GM19324 (cell line): Measurements from ENCODE around the gene CDKN1B.

ENCODE experiments used
- ATAC-seq: cut with Tn5 transposase; IDR thresholded peaks from one replicate; pipeline ENCODE4 v1.9.1; 2021; ENCODE audit warnings: mild to moderate bottlenecking, moderate library complexity; ENCODE audit not compliant: unreplicated experiment, low FRiP score

CDKN1B gene

DNA sequence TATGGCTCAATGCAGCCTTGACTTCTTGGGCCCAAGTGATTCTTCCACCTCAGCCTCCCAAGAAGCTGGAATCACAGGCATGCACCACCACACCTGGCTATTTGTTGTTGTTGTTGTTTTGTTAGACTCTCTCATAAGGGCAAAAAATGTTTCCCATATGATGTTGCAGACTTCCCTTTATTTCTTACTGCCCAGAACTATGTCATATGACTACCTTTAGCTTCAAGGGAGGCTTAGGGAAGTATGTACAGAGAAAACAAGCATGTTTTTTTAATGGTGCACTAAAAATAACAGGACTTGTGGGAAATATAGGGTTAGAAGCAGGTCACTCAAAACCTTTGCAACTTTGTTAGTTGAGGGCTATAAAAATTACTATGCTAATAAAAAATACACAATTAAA, 16.9 kb upstream of the CDKN1B start:
- no peak for ATAC-seq

DNA sequence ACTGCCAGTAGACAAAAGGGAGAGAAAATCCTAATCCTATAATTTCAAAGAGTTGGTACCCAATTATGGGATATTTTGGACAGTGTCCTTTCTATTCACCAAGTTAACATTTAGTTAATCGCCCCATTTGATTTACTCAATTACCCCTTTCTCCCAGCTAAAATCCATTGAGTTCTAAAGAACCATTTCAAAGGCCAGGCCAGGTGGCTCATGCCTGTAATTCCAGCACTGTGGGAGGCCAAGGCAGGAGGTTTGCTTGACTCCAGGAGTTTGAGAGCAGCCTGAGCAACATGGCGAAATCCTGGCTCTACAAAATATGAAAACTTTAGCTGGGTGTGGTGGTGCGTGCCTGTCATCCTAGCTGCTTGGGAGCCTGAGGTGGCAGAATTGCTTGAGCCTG, 15.7 kb upstream of the CDKN1B start:
- ATAC-seq = no peak

DNA sequence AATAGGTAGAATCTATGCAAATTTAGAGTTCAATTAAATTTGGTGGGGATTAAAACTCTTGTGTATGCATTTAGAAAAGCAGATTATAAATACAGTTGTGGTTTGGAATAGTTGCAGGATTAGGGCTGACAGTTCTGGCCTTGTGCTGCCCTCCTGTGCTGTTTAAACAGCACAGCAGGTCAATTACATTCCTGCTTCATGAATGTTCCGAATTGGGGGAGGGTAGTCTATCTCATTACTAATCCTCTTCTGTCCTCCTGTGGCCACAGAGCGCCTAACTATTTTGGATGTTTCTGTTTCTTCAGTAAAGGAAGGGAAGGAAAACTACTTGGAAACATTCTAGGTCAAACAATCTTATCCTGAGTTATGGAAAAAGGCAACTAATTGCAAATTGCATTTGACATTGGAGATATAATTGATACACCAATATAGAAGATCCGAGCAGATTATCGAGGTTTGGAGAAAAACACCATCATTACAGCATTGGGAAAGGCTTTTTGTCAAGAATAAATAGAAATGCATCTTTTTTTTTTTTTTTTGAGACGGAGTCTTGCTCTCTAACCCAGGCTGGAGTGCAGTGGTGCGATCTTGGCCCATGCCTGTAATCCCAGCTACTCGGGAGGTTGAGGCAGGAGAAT, 12.5 kb upstream of the CDKN1B start:
- peak; percentile 65 for ATAC-seq

DNA sequence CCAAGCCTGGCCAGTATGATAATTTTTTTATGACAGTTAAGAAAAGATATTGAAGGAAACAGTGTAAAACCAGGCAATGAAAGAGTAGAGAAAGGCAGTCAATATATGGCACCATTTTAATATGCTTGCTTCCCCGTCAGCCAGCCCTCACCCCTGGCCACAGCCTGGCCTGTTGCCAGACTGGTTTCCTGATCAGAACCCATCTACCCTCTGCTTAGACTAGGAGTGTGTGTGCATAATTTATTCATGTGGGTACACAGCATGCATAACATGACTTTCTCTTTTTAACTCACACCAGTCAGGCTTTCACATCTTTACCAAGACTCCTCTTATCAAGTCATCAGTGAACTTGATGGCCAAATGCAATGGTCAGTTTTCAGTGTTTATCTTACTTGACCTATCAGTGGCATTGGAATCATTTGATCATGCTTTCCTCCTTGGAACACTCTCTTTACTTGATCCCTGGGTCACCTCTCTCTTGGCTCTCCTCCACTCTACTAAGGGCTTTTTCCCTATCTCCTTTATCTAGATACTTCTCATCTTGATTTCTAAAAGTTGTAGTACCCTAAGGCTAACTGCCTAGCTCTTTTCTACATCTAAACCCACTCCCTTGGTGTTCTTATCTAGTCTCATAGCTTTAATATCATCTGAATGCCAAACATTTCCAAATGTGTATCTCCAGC, 11.2 kb upstream of the CDKN1B start:
- no peak for ATAC-seq

DNA sequence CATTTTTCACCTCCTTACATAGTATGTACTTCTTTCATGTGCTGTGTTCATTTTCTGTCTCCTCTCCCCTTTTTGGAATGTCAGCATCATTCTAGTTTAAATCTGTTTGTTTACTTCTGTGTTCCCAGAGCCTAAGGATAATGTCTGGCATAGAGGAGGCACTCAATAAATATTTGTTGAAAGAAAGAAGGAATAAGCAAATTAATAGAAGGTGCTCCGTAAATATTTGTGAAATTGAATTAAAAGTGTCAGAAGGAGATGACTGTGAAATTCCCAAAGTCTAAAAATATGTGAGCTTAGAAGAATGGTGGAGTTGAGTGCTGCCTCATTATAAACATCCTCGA, 3.3 kb upstream of the CDKN1B start:
- ATAC-seq = no peak

DNA sequence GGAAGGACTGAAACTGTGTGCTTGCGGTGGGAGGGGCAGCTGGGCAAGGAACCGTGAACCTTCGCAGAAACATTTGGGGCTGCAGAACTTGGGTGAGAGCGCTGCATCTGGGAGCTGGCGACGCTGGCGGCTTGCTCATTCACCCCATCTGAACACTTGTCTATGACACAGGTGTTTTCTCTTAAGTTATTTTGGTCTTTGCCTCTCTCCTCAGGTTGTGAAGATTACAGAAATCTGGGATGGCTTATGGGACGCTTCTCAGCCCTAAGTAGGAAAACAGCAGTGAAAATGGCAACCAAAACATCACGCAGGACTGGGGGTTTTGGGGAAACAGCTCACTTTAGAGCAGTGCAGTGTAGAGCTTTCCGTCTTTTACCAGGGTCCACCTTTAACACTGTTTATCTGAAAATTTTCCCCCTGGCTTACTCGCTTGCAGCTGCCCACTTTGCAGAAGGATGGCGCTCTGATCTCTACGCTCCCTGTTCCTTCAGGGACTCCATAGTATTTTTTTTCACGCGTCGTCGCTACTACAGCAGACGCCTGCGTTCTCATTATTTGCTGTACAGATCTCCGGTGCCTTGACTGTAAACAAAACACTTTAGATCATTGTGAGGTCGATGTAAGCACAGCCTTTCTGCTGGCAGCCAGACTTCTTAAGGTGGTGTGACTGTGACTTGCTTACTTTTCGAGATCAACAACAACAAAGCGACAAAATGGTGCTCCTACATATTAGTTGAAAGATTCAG, 2.7 kb upstream of the CDKN1B start:
- peak; percentile 25 for ATAC-seq

DNA sequence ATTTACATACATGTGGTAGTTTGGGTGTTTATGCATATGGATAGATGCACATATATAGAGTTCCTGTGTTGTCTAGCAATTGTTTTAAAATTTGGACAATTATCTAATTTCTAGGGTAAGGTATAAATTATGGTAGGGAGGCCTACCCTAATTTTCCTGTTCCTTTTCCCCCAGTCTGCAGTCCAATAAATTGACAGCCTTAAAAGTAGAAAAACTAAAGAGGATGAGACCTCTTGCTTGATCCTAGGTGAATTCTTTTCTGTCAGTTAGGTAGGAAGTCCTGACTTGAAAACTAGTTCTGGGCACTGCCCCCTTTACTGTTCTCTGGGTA, 2.1 kb upstream of the CDKN1B start:
- no peak for ATAC-seq

DNA sequence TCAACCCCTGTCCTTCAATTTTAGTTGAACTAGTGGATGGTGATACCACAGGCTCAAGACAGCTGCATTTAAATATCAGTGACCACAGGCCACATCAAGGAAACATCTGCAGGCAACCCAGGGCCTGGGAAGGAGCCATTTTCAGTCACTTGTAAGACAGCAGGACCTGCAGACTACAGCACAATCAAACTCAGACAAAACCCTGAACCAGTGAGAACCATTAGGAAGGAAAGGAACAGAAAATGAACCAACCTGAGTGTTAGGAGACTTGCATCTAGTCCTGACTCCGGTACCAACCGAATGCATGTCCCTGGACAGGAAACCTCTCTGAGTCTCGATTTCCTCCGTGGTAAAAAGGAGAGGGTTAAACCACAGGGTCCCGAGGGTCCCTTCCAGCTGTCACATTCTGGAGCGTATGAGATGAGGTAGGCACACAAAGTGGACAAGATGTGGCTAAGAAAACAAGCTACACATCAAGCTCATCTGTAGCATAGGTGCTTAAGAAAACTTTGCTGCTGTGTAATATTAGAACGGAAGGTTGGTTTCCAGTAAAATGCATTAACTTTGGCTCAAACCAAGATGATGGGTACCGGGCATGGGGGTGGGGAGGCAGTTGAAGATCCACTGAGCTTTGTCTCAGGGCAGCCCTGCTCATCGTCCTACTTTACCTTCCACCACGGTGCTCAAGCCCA, 1.6 kb upstream of the CDKN1B start:
- ATAC-seq = peak; percentile 23

DNA sequence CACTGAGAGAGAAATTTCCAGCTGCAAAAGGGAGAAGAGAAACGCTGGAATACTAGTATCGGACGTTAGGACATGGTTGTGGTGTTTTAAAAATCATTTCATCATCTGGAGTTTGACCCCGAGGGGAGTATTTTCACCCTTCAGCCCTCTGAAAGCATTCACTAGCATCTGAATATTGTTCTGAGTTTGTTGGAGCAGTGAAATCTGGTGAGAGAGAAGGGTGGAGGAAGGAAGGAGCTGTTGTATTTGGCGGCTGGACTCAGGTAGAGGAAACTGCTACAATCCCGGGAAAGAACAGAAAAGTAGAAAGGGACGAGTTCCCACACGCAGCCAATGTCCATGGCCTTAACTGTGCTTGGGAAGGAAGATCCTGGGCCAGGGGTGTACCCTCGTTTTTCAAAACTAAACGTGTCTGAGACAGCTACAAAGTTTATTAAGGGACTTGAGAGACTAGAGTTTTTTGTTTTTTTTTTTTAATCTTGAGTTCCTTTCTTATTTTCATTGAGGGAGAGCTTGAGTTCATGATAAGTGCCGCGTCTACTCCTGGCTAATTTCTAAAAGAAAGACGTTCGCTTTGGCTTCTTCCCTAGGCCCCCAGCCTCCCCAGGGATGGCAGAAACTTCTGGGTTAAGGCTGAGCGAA, 896 bp upstream of the CDKN1B start:
- no peak for ATAC-seq

DNA sequence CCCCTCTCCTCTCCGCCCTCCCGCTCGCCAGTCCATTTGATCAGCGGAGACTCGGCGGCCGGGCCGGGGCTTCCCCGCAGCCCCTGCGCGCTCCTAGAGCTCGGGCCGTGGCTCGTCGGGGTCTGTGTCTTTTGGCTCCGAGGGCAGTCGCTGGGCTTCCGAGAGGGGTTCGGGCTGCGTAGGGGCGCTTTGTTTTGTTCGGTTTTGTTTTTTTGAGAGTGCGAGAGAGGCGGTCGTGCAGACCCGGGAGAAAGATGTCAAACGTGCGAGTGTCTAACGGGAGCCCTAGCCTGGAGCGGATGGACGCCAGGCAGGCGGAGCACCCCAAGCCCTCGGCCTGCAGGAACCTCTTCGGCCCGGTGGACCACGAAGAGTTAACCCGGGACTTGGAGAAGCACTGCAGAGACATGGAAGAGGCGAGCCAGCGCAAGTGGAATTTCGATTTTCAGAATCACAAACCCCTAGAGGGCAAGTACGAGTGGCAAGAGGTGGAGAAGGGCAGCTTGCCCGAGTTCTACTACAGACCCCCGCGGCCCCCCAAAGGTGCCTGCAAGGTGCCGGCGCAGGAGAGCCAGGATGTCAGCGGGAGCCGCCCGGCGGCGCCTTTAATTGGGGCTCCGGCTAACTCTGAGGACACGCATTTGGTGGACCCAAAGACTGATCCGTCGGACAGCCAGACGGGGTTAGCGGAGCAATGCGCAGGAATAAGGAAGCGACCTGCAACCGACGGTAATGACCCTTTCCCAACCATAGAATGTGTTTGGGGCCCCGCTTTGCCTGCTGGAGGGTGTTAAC, 615 bp downstream of the CDKN1B start:
- peak; percentile 12 for ATAC-seq

DNA sequence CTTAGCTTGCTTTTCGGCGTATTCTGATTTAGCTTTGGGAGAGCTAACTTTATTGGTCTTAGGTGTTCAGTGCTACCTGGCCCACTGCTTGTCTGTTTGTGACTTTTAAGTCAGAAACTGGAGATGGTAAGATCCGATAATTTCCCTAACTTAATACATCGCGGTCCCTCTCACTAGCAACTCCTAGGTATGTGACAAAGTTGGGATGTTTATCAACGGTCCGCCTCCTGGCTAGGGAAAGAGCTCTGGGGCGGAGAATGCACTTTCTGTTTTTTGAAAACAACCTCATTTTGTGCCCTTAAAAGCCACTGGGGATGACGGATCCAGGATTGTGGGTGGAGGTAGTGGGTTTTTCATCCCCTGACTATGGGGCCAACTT, 1.2 kb downstream of the CDKN1B start:
- ATAC-seq = no peak

DNA sequence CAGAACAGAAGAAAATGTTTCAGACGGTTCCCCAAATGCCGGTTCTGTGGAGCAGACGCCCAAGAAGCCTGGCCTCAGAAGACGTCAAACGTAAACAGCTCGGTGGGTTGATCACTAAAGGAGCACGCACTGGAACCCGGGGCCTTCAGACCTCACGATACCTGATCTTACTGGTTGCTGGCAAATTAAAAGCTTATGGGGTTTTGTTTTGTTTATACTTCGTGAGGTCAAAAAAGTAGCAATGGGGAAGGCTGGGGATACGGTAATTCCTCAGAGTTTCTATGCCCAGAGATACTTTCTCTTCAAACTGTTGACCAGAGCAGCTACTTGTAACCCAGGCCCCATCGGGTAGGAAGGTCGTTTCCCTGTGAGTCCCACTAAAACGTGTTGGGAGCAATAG, 1.7 kb downstream of the CDKN1B start:
- no peak for ATAC-seq

DNA sequence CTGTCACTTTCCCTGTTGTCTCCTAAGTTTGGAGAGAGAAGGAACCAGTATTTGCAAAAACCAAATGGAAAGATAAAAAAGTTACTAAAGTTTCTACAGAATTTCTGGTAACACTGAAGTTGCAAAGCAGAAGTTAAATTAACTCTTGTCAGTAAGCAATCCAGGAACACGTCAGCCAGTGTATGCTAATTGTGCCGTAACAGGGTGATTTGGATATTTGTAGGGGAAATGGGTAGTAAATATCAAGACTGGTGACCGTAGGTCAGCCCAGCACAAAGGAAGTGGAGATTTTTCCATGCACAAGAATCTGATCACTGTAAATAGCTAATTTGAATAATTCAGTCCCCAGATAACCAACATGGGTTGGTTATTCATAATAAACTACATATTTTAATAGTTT, 2.3 kb downstream of the CDKN1B start:
- no peak for ATAC-seq

DNA sequence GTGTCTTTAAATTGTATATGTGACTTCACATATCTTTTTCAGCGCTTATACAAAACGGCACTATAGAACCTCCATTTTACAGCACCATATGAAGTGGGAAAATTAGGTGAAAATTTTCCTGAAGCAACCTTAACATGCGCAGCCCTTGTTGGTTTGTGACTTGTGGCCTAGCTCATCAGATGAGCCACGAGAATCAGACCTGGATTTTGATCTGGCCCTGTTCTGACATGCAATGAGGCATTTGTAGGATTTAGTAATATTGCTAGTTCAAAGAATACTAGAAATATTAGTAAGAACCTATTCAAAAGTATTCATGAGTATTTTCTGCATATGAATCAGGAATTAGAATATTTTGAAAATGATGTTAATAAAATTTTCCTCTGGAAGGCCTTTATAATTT, 2.9 kb downstream of the CDKN1B start:
- ATAC-seq = no peak

DNA sequence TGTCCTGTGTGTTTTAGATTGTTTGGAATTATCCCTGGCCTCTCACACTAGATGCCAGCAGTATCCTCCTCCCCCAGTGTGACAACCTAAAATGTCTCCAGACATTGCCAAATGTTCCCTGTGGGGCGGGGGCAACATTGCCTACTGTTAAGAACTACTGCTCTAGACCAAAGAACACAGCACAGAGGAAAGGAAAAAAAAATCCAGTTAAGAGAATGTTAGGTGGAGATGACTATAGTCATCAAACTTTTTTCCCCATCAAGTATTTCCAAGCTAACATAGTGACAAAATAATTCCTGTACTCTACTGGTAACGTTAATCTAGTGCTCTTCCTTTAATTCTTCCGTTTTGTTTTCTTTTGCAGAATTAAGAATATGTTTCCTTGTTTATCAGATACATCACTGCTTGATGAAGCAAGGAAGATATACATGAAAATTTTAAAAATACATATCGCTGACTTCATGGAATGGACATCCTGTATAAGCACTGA, 3.5 kb downstream of the CDKN1B start:
- ATAC-seq = no peak

DNA sequence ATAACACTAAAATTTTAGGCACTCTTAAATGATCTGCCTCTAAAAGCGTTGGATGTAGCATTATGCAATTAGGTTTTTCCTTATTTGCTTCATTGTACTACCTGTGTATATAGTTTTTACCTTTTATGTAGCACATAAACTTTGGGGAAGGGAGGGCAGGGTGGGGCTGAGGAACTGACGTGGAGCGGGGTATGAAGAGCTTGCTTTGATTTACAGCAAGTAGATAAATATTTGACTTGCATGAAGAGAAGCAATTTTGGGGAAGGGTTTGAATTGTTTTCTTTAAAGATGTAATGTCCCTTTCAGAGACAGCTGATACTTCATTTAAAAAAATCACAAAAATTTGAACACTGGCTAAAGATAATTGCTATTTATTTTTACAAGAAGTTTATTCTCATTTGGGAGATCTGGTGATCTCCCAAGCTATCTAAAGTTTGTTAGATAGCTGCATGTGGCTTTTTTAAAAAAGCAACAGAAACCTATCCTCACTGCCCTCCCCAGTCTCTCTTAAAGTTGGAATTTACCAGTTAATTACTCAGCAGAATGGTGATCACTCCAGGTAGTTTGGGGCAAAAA, 4.1 kb downstream of the CDKN1B start:
- no peak for ATAC-seq

DNA sequence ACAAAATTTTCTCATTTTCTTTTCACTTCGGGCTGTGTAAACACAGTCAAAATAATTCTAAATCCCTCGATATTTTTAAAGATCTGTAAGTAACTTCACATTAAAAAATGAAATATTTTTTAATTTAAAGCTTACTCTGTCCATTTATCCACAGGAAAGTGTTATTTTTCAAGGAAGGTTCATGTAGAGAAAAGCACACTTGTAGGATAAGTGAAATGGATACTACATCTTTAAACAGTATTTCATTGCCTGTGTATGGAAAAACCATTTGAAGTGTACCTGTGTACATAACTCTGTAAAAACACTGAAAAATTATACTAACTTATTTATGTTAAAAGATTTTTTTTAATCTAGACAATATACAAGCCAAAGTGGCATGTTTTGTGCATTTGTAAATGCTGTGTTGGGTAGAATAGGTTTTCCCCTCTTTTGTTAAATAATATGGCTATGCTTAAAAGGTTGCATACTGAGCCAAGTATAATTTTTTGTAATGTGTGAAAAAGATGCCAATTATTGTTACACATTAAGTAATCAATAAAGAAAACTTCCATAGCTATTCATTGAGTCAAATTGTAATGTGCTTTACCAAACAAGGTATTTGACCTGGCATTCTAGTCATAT, 4.8 kb downstream of the CDKN1B start:
- no peak for ATAC-seq

DNA sequence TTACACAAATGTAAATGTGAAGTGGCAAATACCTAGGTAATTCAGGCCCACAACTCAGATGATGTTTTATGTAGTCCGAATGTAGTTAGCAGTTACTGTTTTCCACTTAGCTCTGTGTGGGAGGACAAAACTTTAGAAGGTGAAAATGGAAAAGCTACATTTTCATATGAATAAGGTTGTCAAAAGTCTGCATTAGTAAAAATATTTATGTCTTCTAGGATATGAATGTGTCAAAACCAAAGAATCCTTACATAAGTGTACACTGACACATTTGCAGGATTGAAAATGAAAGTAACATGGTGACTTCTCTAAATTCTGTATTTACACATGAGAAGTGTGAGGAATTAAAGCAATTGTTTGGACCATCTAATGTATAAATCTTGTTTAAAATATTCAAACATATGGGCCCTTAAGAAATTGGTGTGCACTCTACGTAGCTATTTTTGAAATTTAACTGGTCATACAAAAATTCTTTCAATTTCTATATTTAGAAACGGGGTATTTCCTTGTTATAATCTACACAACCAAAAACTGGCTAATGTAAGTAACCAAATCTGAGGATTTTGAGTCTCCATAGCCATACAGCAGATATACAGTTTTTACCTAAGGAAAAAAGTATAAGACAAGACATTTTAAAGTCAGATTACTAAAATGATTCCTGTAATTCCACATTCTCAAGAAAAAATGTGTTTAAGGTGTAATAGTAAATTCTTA, 5.4 kb downstream of the CDKN1B start:
- no peak for ATAC-seq
